Ramos (cell line): ENCODE measurements around the gene CEP72.
"Not testable (repeated sequence)": the region's sequence is repeated elsewhere in the genome, so short reads cannot be mapped to it uniquely, and the experiment has no call there.

ENCODE experiments used
- in situ Hi-C: fragments of 300-500 bp; cut with MboI; formaldehyde crosslinking; loops from one replicate; pipeline ENCODE4 v1.14.3; 2022; ENCODE audit warnings: low sequenced_read_pairs; ENCODE audit not compliant: unreplicated experiment

Gene CEP72

DNA sequence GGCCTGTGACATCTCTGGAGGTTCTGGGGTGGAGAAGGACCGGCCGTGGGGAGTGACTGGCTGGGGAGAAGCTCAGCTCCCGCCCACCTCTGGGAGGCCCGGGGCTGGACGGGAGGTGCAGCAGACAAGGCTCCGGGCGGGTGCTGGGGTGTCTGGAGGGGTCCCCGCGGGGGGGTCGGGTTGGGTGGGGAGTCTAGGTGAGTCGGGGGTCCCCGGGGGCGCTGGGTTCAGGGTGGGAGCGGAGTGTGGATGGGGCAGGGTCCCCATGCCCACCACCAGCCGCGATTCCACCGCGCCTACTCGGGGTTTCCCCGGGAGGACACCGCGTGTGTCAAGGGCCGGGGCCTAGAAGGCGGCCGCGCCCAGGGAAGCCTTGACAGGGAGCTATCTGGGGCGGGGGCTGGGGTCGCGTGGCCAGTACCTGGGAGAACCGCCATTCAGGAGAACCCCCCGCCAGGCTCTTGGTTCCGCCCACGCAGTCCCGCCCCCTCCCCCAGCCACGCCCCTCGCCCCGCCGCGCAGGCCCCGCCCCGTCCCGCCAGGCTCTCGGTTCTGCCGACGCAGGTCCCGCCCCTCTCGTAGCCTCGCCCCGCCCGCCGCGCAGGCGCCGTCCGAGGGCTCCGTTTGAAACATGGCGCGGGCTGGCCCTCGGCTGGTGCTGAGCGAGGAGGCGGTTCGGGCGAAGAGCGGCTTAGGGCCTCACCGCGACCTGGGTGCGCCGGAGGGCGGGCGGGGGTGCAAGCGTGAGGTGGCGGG lies at the start of gene CEP72:
CEP72 (plus strand) TSS at position 610 of the 756 bp plus-strand sequence; CDS start at position 632, 22 bp downstream.
- in situ Hi-C loops = no loop called here

- in situ Hi-C loops = no loop called here
Observed at GRCh38 chr5:565782-566440, 46.2 kb upstream of the CEP72 start.

DNA sequence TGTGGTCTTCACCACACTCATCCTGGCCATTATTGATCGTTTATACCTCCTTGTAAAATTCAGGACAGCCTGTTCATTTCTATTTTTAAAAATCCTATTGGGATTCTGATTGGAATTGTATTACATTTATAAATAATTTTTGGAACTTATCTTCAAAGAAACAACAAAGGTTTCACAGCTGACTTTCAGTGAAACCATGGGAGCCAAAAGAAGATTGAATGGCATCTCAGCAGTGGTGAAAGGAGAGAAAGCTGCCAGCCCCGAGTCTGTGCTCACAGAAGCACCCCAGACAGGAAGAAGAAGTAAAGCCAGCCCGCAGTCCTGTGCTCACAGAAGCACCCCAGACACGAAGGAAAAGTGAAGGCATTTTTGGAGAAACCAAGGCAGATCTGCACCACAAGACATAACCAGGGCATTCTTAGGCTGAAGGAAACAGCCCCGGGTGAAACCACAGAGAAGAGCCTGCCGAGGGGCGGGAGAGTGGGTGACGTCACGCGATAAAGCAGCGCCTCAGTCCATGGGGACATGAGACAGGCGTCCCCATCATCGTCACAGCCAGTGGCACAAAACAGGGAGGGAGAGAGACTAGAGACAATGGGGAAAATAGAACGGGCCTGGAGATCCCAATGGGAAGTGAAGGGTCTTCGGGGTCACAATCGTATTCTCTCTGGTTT lies 45.4 kb upstream of the CEP72 start:
- in situ Hi-C loops = no loop called here

- in situ Hi-C loops = no loop called here
Observed at GRCh38 chr5:567664-568060, 44.5 kb upstream of the CEP72 start.

DNA sequence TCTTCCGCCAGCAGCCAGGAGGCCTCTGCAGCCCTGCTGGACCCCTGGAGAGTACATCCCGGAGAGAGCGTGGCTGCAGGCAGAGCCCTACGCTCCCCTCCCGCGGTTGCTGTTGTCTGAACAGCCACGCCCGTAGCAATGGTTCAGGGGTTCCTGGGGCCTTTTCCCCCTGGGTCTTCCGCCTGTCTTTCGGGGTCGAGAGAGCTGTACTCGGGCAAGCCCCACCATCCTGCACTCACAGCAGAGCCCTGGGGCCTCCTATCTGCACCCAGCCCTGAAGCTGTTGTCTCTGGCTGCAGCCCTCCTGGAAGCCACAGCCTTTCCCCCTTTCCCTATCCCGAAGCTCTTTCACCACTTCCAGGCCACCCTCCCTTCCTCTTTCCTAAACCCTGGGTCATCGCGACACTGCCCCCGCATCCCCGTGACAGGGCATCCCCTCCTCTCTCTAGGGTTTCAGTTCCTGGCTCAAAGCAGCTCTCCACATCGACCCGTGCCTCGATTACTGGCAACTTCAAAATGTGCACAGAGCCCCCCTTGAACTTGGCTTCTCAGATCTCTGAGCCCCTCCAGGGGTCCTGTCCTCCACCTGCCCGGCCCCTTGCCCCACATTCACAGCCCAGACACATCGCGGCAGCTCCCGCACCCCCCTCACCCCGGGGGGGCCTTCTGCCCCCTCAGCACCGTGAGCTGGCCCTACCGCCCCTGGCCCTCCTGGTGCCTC lies 43.9 kb upstream of the CEP72 start:
- in situ Hi-C loops = no loop called here

- in situ Hi-C loops = no loop called here
Observed at GRCh38 chr5:568809-569208, 43.3 kb upstream of the CEP72 start.

DNA sequence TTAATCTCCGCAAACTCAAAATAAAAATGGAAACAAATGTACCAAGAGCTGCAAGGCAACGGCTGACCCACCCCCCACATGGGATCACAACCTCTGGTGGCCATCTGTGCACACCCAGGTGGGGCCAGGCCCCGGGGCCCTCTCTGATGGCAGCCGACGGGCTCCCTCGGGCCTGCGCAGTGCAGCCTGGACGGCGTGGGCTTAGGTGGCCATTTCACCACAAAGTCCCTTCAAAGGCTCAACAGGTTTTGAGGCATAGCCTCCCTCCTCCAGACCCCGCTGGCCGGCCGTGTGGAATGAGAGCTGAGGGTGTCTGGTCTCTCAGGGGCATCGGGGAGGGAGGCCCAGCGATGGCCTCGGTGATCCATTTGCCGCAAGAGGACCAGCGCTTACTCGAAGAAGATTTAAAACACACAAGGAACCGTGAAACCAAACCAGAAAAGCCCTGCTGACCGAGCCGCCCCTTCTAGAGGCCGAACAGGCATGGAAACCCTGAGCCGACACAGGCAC lies 42.7 kb upstream of the CEP72 start:
- in situ Hi-C loops = no loop called here

DNA sequence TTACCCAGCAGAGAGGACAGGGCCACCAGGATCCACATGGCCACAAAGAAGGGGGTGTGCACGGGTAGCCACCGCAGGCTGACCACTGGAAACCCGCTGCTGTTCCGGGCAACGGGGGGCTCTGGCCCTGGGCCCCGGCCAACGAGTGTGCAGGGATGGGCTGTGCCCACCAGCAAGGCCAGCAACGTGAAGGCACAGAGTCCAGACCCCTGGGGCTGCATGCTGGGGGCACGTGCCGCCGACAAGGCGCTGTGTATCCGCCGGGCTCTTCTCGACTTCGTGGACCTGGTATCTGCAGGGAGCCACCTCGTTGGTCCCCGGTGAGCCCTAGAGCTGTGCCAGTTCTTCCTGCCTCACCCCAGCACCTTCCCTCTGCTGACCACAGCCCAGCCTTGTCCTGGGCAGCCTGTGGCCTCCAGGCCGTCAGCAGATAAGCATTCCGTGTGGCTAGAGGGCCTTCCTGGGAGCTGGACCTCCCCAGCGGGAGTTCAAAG lies 42.2 kb upstream of the CEP72 start:
- in situ Hi-C loops = no loop called here

DNA sequence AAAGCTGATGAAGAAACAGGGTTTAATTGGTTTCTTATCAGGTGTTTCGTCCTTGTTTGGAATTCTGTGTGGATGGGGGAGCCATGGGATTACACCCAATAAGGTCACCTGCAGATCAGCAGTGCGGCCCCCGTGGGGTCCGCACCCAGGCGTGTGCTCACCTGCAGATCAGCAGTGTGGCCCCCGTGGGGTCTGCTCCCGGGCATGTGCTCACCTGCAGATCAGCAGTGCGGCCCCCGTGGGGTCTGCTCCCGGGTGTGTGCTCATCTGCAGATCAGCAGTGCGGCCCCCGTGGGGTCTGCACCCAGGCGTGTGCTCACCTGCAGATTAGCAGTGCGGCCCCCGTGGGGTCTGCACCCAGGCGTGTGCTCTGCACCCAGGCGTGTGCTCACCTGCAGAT lies 41.7 kb upstream of the CEP72 start:
- in situ Hi-C loops = no loop called here

DNA sequence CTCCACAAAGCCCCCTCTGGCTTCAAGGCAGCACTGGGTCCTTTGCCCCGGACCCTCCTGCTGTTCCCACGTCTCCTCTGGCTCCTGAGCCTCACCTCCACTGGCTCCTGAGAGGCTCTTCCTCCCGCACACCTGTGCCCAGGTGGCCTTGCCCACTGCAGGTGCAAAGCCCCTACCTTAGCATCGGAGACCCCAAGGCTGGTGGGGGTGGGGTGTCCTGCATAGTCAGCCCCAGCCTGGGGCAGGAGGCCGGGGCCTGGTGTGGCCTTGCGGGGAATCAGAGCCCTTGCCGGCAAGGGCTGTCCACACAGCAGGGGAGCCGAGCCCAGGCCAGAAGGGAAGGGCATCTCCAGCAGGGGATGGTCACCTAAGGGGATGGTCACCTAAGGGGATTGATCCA lies 41.3 kb upstream of the CEP72 start:
- in situ Hi-C loops = no loop called here

GRCh38 chr5:571791-572190 lies 40.3 kb upstream of the CEP72 start:
- in situ Hi-C loops = no loop called here

DNA sequence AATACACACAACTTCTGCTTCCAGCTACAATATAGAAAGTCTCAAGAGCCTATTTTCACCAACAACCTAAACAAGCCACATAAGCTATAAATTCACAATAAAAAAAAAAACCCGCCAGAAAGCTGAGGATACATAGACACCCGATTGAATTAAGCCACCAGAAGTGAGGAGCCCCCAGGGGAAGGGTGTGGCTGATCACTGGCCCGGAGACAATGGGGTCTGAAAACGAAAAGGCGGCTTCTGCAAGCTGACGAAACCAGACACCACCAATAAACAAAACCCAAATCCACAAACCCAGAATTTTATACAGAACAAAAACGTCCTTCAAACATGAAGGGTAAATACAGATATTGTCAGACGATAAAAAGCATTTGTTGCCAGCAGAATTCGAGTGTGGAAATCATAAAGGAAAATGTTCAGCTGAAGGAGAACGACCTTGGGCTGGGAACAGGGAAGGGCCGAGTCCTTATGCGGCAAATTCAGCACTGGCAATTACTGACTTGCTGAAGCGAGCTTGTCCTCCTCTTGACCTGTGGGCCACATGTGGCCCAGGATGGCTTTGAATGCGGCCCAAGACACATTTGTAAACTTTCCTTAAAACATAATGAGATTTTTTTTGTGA lies 39.6 kb upstream of the CEP72 start:
- in situ Hi-C loops = no loop called here

- in situ Hi-C loops = no loop called here
Observed at GRCh38 chr5:573206-573605, 38.9 kb upstream of the CEP72 start.

DNA sequence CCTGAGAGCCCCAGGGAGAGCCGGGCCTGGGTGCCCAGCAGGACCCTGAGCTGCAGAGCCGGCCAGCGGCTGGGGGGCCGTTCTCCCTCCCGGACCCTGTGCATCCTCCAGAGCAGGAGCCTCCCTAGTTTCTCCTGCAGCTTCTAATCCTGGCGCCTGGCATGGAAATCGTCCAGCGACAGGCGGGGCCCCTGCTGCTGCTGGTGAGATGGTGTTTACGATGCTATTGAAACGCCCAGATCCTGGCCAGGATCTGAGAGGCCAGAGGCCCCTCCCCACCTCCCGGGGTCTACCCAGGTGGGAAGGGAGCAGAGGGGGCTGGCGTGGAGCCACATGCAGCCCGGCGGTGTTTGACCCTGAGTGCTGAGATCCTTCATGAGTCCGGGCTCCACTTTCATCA lies 38.2 kb upstream of the CEP72 start:
- in situ Hi-C loops = no loop called here

DNA sequence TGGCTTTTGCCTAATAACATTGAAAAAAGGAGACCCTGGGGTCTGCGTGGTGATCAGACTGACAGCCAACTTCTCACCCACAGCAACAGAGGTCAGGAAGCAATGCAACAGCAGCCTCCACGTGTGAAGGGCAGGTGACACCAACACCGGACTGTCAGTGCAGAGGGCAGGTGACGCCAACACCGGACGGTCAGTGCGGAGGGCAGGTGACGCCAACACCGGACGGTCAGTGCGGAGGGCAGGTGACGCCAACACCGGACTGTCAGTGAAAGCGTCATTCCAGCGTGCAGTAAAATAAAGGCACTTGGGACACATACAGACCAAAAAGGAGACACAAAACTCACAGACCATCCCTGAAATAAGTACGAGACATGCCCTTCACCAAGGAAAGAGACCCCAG lies 37.2 kb upstream of the CEP72 start:
- in situ Hi-C loops = no loop called here

DNA sequence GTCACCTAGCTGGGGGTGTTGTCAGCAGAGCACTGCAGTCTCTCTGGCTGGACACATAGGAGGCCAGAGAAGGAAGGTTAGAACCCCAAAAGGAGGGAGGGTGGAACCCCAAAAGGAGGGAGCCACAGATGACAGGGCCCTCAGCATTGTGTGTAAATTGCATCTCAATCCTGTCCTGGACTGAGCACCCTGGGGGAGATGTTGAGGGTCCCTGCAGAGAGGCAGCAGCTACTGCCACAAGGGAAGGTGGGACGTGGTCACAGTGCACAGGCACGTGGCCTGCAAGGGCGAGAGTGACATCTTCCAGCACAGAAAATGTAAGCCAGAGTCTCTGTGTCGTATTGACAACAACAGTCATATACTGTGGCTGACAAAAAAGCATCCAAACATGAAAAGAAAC lies 36.5 kb upstream of the CEP72 start:
- in situ Hi-C loops = no loop called here

DNA sequence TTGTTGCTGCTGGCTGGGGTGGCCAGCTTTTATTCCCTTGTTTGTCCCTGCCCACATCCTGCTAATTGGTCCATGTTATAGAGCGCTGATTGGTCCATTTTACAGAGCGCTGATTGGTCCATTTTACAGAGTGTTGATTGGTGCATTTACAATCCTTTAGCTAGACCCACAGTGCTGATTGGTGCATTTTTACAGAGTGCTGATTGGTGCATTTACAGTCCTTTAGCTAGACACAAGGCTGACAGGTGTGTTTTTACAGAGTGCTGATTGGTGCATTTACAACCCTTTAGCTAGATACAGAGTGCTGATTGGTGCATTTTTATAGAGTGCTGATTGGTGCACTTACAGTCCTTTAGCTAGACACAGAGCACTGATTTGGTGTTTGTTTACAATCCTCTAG lies 34.9 kb upstream of the CEP72 start:
- in situ Hi-C loops = not testable (repeated sequence)

- in situ Hi-C loops = no loop called here
Observed at GRCh38 chr5:577800-578199, 34.3 kb upstream of the CEP72 start.

GRCh38 chr5:579211-579610 lies 32.9 kb upstream of the CEP72 start:
- in situ Hi-C loops = no loop called here

DNA sequence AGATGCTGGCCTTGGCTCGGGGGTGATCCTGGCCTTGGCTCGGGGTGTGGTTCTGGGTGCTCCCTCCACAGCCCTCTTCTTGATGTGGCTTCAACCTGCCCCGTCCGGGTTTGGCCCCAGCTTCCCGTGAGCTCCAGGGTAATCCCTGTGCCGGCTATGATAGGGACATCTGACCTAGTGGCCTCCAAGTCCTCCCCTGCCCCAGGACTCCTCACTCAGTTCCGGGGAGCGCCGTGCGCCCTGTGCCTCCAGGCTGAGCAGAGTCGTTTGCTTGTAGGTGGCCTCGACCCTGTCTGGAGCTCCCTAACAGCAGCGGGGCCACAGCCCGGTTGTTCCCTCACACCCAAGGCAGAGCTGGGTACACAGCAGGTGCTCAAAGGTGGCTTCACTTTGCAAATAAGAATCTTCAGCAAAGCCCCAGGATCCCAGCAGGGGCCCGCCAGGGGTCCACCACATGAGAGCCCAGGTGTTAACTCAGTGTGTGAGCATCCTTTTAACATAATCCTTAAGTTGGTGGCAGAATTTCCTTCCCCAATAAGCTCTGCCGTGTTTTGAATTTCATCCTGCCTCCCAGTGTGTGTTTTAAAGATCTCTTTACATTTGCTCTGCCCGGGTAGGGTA lies 32.3 kb upstream of the CEP72 start:
- in situ Hi-C loops = no loop called here
